Measurements from ENCODE around the gene KLHL1.

Gene KLHL1

GRCh38 chr13:69999875-70000274, 108.4 kb downstream of the KLHL1 start:
- no peak for DNase-seq (ENCODE audit: low read depth)

GRCh38 chr13:69997061-69997460, 111.2 kb downstream of the KLHL1 start:
- no peak for DNase-seq (ENCODE audit: low read depth)

- no peak for DNase-seq (ENCODE audit: low read depth)
Observed at GRCh38 chr13:69980799-69981198, 127.5 kb downstream of the KLHL1 start.

- no peak for DNase-seq (ENCODE audit: low read depth)
Observed at GRCh38 chr13:69975496-69975895, 132.8 kb downstream of the KLHL1 start.

GRCh38 chr13:69970520-69970919, 137.7 kb downstream of the KLHL1 start:
- DNase-seq (ENCODE audit: low read depth), result no peak

DNA sequence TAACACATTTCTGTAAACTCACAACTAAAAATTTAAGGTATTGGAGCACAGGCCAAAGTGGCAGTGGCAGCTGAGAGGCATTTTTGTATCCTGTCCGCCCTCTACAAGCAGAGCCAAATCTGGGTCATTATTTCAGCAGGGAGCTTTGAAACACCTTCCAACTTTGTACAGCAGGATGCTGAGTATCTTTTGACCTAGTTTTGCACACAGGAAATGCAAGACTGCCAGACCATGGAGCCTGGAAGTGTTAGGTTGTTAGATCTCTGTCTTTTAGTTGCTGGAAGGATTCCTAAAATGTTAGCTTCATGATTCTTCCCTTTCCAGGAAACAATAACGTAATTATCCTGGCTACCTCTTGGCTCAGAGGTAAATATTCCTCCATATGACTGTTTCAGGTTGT, 149.2 kb downstream of the KLHL1 start:
- no peak for DNase-seq (ENCODE audit: low read depth)

- no peak for DNase-seq (ENCODE audit: low read depth)
Observed at GRCh38 chr13:69956839-69957238, 151.4 kb downstream of the KLHL1 start.

GRCh38 chr13:69956349-69956748, 151.9 kb downstream of the KLHL1 start:
- DNase-seq (ENCODE audit: low read depth), result no peak

DNA sequence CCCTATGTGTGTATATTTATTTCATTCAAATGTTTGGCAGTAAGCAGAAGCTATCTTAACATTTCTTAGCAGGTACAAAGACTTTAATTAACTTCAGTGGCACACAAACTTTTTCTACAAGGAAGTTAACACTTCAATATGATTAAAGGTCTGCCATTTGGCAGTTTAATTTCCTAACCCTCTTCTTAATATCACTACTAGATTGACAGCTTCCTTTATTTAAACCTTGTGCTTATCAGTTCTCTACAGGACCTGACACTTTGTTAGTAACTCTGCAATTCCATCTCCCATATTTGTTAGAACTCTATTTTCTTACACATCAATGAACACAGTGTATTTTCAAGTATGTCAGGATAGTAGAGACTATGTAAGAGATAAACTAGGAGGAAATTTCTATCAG, 153.0 kb downstream of the KLHL1 start:
- no peak for DNase-seq (ENCODE audit: low read depth)

- no peak for DNase-seq (ENCODE audit: low read depth)
Observed at GRCh38 chr13:69951412-69951811, 156.8 kb downstream of the KLHL1 start.

GRCh38 chr13:69950160-69950559, 158.1 kb downstream of the KLHL1 start:
- no peak for DNase-seq (ENCODE audit: low read depth)

DNA sequence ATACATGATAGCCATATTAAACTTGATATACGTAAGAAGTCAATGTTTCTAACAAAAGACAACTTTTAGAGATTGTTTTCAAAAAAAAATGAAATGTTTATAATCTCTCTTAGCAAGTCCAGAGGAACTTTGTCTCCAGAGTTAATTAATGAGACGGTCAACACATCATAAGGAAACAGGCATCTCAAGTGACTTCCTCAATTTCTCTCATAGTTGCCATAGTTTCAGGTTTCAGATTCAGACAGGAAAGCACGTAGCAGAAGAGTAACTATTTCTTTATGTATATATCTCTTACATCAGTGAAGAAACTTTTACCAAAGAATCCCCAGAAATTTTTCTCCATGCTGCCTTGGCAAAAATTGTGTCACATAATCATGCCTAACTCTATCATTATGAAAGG, 160.2 kb downstream of the KLHL1 start:
- DNase-seq (ENCODE audit: low read depth), result no peak

- no peak for DNase-seq (ENCODE audit: low read depth)
Observed at GRCh38 chr13:69947582-69947981, 160.7 kb downstream of the KLHL1 start.

DNA sequence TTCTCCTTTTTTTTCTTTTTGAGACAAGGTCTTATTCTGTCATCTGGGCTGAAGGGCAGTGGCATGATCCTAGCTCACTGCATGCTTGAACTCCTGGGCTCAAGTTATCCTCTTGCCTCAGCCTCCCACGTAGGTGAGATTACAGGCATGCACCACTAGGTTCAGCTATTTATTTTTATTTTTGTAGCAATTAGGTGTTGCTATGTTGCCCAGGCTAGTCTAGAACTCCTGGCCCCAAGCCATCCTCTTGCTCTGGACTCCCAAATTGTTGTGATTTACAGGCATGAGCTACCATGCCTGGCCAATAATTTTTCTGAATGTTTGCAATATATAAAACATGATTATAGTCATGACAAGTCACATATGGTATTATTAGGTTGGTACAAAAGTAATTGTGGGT, 161.7 kb downstream of the KLHL1 start:
- no peak for DNase-seq (ENCODE audit: low read depth)

- DNase-seq (ENCODE audit: low read depth), result no peak
Observed at GRCh38 chr13:69935043-69935442, 173.2 kb downstream of the KLHL1 start.

DNA sequence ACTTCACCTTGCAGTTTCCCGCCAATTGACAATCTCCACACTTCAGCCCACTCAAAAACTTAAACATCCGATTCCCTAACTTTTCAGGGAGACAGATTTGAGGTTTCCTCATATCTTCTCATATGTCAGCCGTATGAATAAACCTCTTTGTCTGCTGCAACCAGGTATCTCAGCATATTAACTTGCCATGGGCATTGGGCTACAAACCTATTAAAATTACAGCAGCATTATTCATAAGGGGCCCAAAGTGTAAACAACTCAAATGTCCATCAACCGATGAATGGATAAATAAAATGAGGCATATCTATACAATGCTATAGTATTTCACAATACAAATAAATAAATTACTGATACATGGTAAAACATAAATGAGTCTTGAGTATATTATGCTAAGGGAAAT, 180.0 kb downstream of the KLHL1 start:
- DNase-seq (ENCODE audit: low read depth), result no peak

DNA sequence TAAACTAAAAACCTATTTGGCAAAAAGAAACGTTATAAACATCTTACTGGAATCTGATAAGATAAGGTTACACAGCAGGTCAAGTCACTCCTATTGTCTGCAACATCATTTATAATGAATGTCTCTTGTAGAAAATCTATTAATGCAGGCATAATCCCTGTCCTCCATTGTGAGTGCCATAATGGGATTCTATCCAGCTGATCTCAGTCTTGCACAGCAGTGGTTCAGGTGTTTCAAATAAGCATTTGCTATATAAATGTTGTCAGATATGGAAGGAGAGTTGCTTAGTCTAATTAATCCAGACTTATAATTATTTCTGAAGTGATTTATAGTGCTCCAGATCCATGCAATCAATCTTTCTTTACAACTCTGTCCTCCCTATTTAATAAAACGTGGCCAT, 187.1 kb downstream of the KLHL1 start:
- no peak for DNase-seq (ENCODE audit: low read depth)

DNA sequence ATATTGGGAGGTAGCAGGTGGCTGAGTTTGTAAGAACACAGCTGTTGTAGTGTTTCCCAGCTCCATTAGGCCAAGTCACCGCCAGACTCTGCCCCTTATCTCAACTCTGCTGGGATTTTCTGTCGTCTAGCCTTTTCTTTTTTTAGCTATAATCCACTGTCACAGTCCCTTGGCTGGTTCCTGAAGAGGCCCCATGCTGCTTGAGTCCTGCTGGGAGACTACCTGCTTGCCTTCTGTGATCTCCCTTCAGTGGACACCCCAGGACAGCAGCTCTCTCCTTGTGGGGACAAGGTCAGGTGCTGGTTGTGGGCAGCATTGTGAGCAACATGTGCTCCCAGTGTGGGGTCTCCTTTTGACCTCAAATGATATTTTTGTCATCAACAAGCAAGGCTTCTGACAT, 195.6 kb downstream of the KLHL1 start:
- DNase-seq (ENCODE audit: low read depth), result no peak

DNA sequence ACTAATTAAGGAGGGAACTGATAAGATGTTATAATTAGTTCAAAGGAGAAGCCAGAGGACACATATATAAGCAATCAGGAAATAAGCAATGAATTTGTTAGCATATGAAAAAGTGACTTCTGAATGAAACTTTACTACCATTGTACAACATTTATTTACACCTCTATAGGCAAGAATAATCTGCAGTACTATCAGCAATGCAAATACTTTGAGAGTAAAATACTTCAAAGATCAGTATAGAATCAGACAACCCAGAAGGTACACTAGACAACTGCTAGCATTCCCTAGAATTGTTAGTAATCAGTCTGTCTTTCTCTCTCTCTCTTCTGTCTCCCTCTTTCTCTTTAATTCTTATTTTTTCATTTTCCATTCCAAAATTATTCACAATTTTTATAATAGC, 197.5 kb downstream of the KLHL1 start:
- no peak for DNase-seq (ENCODE audit: low read depth)

DNA sequence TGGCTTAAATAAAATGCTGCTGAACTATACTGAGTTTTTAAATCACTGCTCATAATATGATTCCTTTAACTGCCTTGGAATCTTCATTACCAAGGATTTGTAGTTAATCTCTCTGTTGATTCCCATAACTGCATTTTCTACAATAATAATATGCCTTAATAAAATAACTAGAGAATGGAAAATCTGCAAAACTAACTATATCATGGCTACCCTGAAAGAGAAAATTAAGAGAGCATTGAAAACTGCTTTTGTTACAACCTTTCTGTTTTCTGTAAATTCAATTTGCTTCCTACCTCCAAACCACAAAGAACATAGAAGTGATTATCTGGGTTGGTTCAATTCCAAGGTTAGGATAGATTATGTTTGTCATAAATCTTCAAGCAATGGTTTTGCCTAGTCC, 203.5 kb downstream of the KLHL1 start:
- no peak for DNase-seq (ENCODE audit: low read depth)

GRCh38 chr13:69903081-69903480, 205.2 kb downstream of the KLHL1 start:
- no peak for DNase-seq (ENCODE audit: low read depth)

GRCh38 chr13:69882451-69882850, 225.8 kb downstream of the KLHL1 start:
- DNase-seq (ENCODE audit: low read depth), result no peak

- DNase-seq (ENCODE audit: low read depth), result no peak
Observed at GRCh38 chr13:69879936-69880335, 228.3 kb downstream of the KLHL1 start.

- no peak for DNase-seq (ENCODE audit: low read depth)
Observed at GRCh38 chr13:69872321-69873047, 235.8 kb downstream of the KLHL1 start.

DNA sequence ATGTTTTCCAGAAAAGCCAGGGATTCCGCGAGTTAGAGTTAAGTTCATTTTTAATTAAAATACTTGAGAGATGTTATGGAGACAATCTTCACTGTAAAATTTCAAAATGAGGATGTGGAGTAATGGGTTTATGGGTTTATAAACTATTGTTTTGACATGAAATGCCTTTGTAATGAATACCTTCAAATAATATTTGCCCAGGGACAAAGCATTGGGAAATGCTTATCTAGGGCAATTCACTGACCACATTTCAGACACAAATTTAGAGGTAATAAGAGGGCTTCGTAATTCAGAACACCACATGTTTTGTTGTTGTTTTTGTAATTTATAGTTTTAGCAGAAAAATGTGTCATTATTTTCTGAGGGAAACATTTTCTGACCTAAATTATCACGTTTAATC, 241.7 kb downstream of the KLHL1 start:
- DNase-seq (ENCODE audit: low read depth), result no peak
